HAP-1 (cell line): ENCODE data around the gene FHIP2A.
"Not testable (repeated sequence)": the region's sequence is repeated elsewhere in the genome, so short reads cannot be mapped to it uniquely, and the experiment has no call there.

Source experiments
- DNase-seq, 2 experiments: peaks; one replicate each; pipeline ENCODE4 v3.0.0-alpha.2; 2016 to 2020; ENCODE audit warnings: low spot score in 2 of 2
- H3K27me3 ChIP-seq: fragments of 250-450 bp; sonication (Bioruptor Pico); 2 replicates; pipeline ENCODE4 v1.5.1; 2020; ENCODE audit warnings: low read depth, mild to moderate bottlenecking, moderate library complexity
- H3K36me3 ChIP-seq: fragments of 250-450 bp; sonication (Bioruptor Pico); replicated peaks from 2 replicates; pipeline ENCODE4 v1.5.1; 2020; ENCODE audit warnings: mild to moderate bottlenecking
- H3K4me1 ChIP-seq: fragments of 250-450 bp; sonication (Bioruptor Pico); 2 replicates; pipeline ENCODE4 v1.5.1; 2020; ENCODE audit warnings: mild to moderate bottlenecking
- H3K4me3 ChIP-seq: fragments of 250-450 bp; sonication (Bioruptor Pico); 2 replicates; pipeline ENCODE4 v1.5.1; 2020; ENCODE audit warnings: mild to moderate bottlenecking, moderate library complexity
- H3K9me3 ChIP-seq: fragments of 250-450 bp; sonication (Bioruptor Pico); 2 replicates; pipeline ENCODE4 v1.5.1; 2020; ENCODE audit warnings: mild to moderate bottlenecking, moderate library complexity
- in situ Hi-C: fragments of 300-500 bp; cut with MboI; formaldehyde crosslinking; loops from 3 replicates; pipeline ENCODE4 v1.14.3; 2020; ENCODE audit warnings: low sequenced_read_pairs, inconsistent platforms, mixed read lengths

Gene FHIP2A

GRCh38 chr10:114825513-114826253 is 4.1 kb downstream of the FHIP2A start:
- no peak for DNase-seq
- Histone ChIP-seq H3K4me3 (no peak overlapping the region), H3K4me1 (peaks cover 20% of the 10 kb centered on the region), H3K36me3 (peaks cover 6% of the 10 kb centered on the region; the same call in 1 of the 2 replicates), H3K27me3 (no peaks in the 10 kb centered on the region), H3K9me3 (no peaks in the 10 kb centered on the region)
- in situ Hi-C loops, result no loop called here

GRCh38 chr10:114829160-114829909 is 7.8 kb downstream of the FHIP2A start:
- DNase-seq, result no peak
- Histone ChIP-seq H3K36me3 (peaks cover 17% of the 10 kb centered on the region), H3K4me3 (no peak overlapping the region), H3K27me3 (no peaks in the 10 kb centered on the region), H3K9me3 (no peaks in the 10 kb centered on the region), H3K4me1 (peaks cover 12% of the 10 kb centered on the region)
- in situ Hi-C loops, result no loop called here

GRCh38 chr10:114831186-114831867 is 9.7 kb downstream of the FHIP2A start:
- Histone ChIP-seq H3K36me3 (peaks cover 18% of the 10 kb centered on the region), H3K4me1 (peaks cover 12% of the 10 kb centered on the region), H3K27me3 (no peaks in the 10 kb centered on the region), H3K4me3 (no peak overlapping the region), H3K9me3 (no peaks in the 10 kb centered on the region)
- in situ Hi-C loops, result no loop called here
- DNase-seq, result no peak

- in situ Hi-C loops, result no loop called here
These were observed 16.1 kb downstream of the FHIP2A start for GRCh38 chr10:114837690-114838089.

GRCh38 chr10:114839901-114840300 is 18.3 kb downstream of the FHIP2A start:
- in situ Hi-C loops, result no loop called here
- no peak overlapping the region for H3K4me3 ChIP-seq
- H3K4me1 ChIP-seq, result no peaks in the 10 kb centered on the region
- peaks cover 41% of the 10 kb centered on the region for H3K36me3 ChIP-seq
- no peak for DNase-seq
- no peaks in the 10 kb centered on the region for H3K9me3 ChIP-seq
- no peaks in the 10 kb centered on the region for H3K27me3 ChIP-seq

More at GRCh38 chr10:114837690-114838089, 16.1 kb downstream of the FHIP2A start:
- no peaks in the 10 kb centered on the region for H3K27me3 ChIP-seq
- no peak for DNase-seq
- H3K9me3 ChIP-seq, result no peaks in the 10 kb centered on the region
- no peaks in the 10 kb centered on the region for H3K4me1 ChIP-seq
- H3K4me3 ChIP-seq, result no peak overlapping the region
- H3K36me3 ChIP-seq, result peaks cover 40% of the 10 kb centered on the region

GRCh38 chr10:114845978-114846693 is 24.6 kb downstream of the FHIP2A start:
- H3K4me1 ChIP-seq, result no peaks in the 10 kb centered on the region
- no peak overlapping the region for H3K4me3 ChIP-seq
- no peaks in the 10 kb centered on the region for H3K9me3 ChIP-seq
- DNase-seq, result no peak
- H3K36me3 ChIP-seq, result peaks cover 44% of the 10 kb centered on the region
- H3K27me3 ChIP-seq, result no peaks in the 10 kb centered on the region
- in situ Hi-C loops, result no loop called here

- peaks cover 42% of the 10 kb centered on the region for H3K36me3 ChIP-seq
- H3K9me3 ChIP-seq, in situ Hi-C loops, H3K4me1 ChIP-seq, H3K4me3 ChIP-seq, H3K27me3 ChIP-seq, DNase-seq: not testable (repeated sequence)
These were observed 25.9 kb downstream of the FHIP2A start for GRCh38 chr10:114847517-114847916.

GRCh38 chr10:114849674-114850073 is 28.1 kb downstream of the FHIP2A start:
- no peak for DNase-seq
- Histone ChIP-seq H3K36me3 (peaks cover 29% of the 10 kb centered on the region), H3K9me3 (no peaks in the 10 kb centered on the region), H3K27me3 (no peaks in the 10 kb centered on the region), H3K4me1 (no peaks in the 10 kb centered on the region), H3K4me3 (no peak overlapping the region)
- in situ Hi-C loops, result no loop called here

GRCh38 chr10:114850126-114850525 is 28.5 kb downstream of the FHIP2A start:
- peaks cover 29% of the 10 kb centered on the region for H3K36me3 ChIP-seq
- H3K9me3 ChIP-seq, result no peaks in the 10 kb centered on the region
- H3K4me1 ChIP-seq, result no peaks in the 10 kb centered on the region
- H3K4me3 ChIP-seq, result no peak overlapping the region
- in situ Hi-C loops, result no loop called here
- DNase-seq, result no peak
- no peaks in the 10 kb centered on the region for H3K27me3 ChIP-seq

- in situ Hi-C loops, result no loop called here
- Histone ChIP-seq H3K4me3 (no peak overlapping the region), H3K27me3 (no peaks in the 10 kb centered on the region), H3K9me3 (no peaks in the 10 kb centered on the region), H3K36me3 (peaks cover 28% of the 10 kb centered on the region), H3K4me1 (no peaks in the 10 kb centered on the region)
- DNase-seq, result no peak
These were observed 29.8 kb downstream of the FHIP2A start for GRCh38 chr10:114851336-114851735.

- H3K27me3 ChIP-seq, result no peaks in the 10 kb centered on the region
- in situ Hi-C loops, result no loop called here
- H3K4me3 ChIP-seq, result no peak overlapping the region
- peaks cover 29% of the 10 kb centered on the region for H3K36me3 ChIP-seq
- H3K9me3 ChIP-seq, result no peaks in the 10 kb centered on the region
- DNase-seq, result no peak
- H3K4me1 ChIP-seq, result no peaks in the 10 kb centered on the region
These were observed 30.6 kb downstream of the FHIP2A start for GRCh38 chr10:114852197-114852596.

- no peak for DNase-seq
- Histone ChIP-seq H3K4me3 (no peak overlapping the region), H3K36me3 (peaks cover 29% of the 10 kb centered on the region), H3K27me3 (no peaks in the 10 kb centered on the region), H3K4me1 (peaks cover 3% of the 10 kb centered on the region; the same call in 1 of the 2 replicates), H3K9me3 (no peaks in the 10 kb centered on the region)
- in situ Hi-C loops, result no loop called here
These were observed 33.3 kb downstream of the FHIP2A start for GRCh38 chr10:114854906-114855305.

GRCh38 chr10:114855776-114856543 is 34.4 kb downstream of the FHIP2A start:
- H3K27me3 ChIP-seq, result no peaks in the 10 kb centered on the region
- in situ Hi-C loops, result no loop called here
- H3K4me1 ChIP-seq, result peaks cover 3% of the 10 kb centered on the region; the same call in 1 of the 2 replicates
- H3K9me3 ChIP-seq, result no peaks in the 10 kb centered on the region
- H3K36me3 ChIP-seq, result peaks cover 25% of the 10 kb centered on the region
- no peak for DNase-seq
- H3K4me3 ChIP-seq, result no peak overlapping the region
